IMR-90 (cell line): ENCODE measurements around the gene GPR45. TPM values are rescaled to one million over a fixed set of nuclear protein-coding genes. Genes with fewer than 3 reads are reported as not detected.

Source experiments
- ATAC-seq: fragments of 200-7000 bp; cut with Tn5 transposase; 2 replicates; pipeline ENCODE4 v1.9.1; 2020; ENCODE audit warnings: low read depth, mild to moderate bottlenecking, moderate library complexity
- BruUV-seq: library from RNA; stranded (reverse); fragments of 400-500 nt; replicated peaks from 2 replicates; lab custom pipeline; 2021; lab: Mats Ljungman, UMichigan
- CTCF ChIA-PET: fragments of 300-600 bp; formaldehyde crosslinking; extraction: SDS; loops from one replicate; lab custom pipeline; 2021; ENCODE audit warnings: antibody characterized with exemption; lab: Yijun Ruan, JAX
- POLR2A ChIA-PET: fragments of 300-600 bp; sonication (Branson Sonifier 250); formaldehyde crosslinking; loops from one replicate; lab custom pipeline; 2022; ENCODE audit warnings: antibody characterized with exemption; ENCODE audit not compliant: unreplicated experiment; lab: Charles Lee
- DNase-seq: peaks from one replicate; pipeline ENCODE4 v3.0.0; 2013
- H2AFZ ChIP-seq: replicated peaks from 2 replicates; pipeline ENCODE3; 2013; ENCODE audit warnings: low read length, mild to moderate bottlenecking; ENCODE audit not compliant: poor library complexity
- H2AK5ac ChIP-seq: 2 replicates; pipeline ENCODE4 v1.6.1; 2013; ENCODE audit warnings: low read depth, low read length, inconsistent platforms
- H2AK9ac ChIP-seq: replicated peaks from 2 replicates; pipeline ENCODE3; 2013; ENCODE audit warnings: mild to moderate bottlenecking, low read depth, low read length, moderate library complexity; ENCODE audit not compliant: poor library complexity
- H2BK120ac ChIP-seq: 2 replicates; pipeline ENCODE4 v1.6.1; 2013; ENCODE audit warnings: low read depth, low read length, inconsistent platforms
- H2BK15ac ChIP-seq: 3 replicates; pipeline ENCODE4 v1.6.1; 2013; ENCODE audit warnings: low read depth, low read length, inconsistent platforms
- H2BK20ac ChIP-seq: 2 replicates; pipeline ENCODE4 v1.6.1; 2013; ENCODE audit warnings: low read depth, mild to moderate bottlenecking, inconsistent platforms, low read length, moderate library complexity
- H2BK5ac ChIP-seq: 2 replicates; pipeline ENCODE4 v1.6.1; 2013; ENCODE audit warnings: mild to moderate bottlenecking, low read depth, low read length, inconsistent platforms; ENCODE audit not compliant: poor library complexity, severe bottlenecking
- H3K14ac ChIP-seq: replicated peaks from 2 replicates; pipeline ENCODE4 v1.6.1; 2013; ENCODE audit warnings: low read depth, low read length, inconsistent platforms
- H3K18ac ChIP-seq: 2 replicates; pipeline ENCODE4 v1.6.1; 2013; ENCODE audit warnings: low read depth, low read length, control low read depth
- H3K23ac ChIP-seq: 2 replicates; pipeline ENCODE4 v1.6.1; 2013; ENCODE audit warnings: low read depth, low read length, inconsistent platforms
- H3K27ac ChIP-seq: 2 replicates; pipeline ENCODE4 v1.5.1; 2013; ENCODE audit warnings: mild to moderate bottlenecking, control low read depth, low read length; ENCODE audit not compliant: insufficient read depth
- H3K27me3 ChIP-seq: 2 replicates; pipeline ENCODE4 v1.6.1; 2013; ENCODE audit warnings: low read length; ENCODE audit not compliant: control insufficient read depth, insufficient read depth
- H3K36me3 ChIP-seq: 2 replicates; pipeline ENCODE4 v1.6.1; 2013; ENCODE audit warnings: low read length, mixed read lengths; ENCODE audit not compliant: control insufficient read depth, insufficient read depth
- H3K4ac ChIP-seq: 2 replicates; pipeline ENCODE4 v1.6.1; 2013; ENCODE audit warnings: low read depth, low read length, inconsistent platforms
- H3K4me1 ChIP-seq: 2 replicates; pipeline ENCODE4 v1.6.1; 2013; ENCODE audit warnings: low read length, mixed read lengths; ENCODE audit not compliant: control insufficient read depth, insufficient read depth
- H3K4me2 ChIP-seq: 2 replicates; pipeline ENCODE4 v1.6.1; 2013; ENCODE audit warnings: low read depth, mild to moderate bottlenecking, control low read depth, low read length, moderate library complexity
- H3K4me3 ChIP-seq: 2 replicates; pipeline ENCODE4 v1.5.1; 2013; ENCODE audit warnings: low read depth, mild to moderate bottlenecking, control low read depth, low read length, moderate library complexity; ENCODE audit not compliant: insufficient read depth
- H3K56ac ChIP-seq: 2 replicates; pipeline ENCODE4 v1.6.1; 2013; ENCODE audit warnings: low read length, inconsistent platforms; ENCODE audit not compliant: insufficient read depth; ENCODE audit errors: extremely low read depth
- H3K79me1 ChIP-seq, 2 experiments: 2 replicates each; pipeline ENCODE4 v1.6.1; 2013; ENCODE audit warnings: low read length in 2 of 2, inconsistent platforms in 1 of 2, low read depth in 1 of 2
- H3K9ac ChIP-seq: 2 replicates; pipeline ENCODE4 v1.6.1; 2013; ENCODE audit warnings: low read depth, low read length, control low read depth
- H3K9me1 ChIP-seq: 2 replicates; pipeline ENCODE4 v1.6.1; 2013; ENCODE audit warnings: low read length, inconsistent platforms; ENCODE audit not compliant: insufficient read depth
- H3K9me3 ChIP-seq: 2 replicates; pipeline ENCODE4 v1.6.1; 2013; ENCODE audit warnings: low read length; ENCODE audit not compliant: control insufficient read depth, insufficient read depth
- H4K20me1 ChIP-seq: 2 replicates; pipeline ENCODE4 v1.6.1; 2013; ENCODE audit warnings: low read length, inconsistent platforms; ENCODE audit not compliant: insufficient read depth
- H4K5ac ChIP-seq: 2 replicates; pipeline ENCODE4 v1.6.1; 2013; ENCODE audit warnings: mild to moderate bottlenecking, low read depth, low read length, control low read depth
- H4K8ac ChIP-seq, 2 experiments: 2 replicates each; pipeline ENCODE4 v1.6.1; 2013; ENCODE audit warnings: low read depth in 2 of 2, low read length in 2 of 2, control low read depth in 1 of 2, inconsistent platforms in 1 of 2
- H4K91ac ChIP-seq: 2 replicates; pipeline ENCODE4 v1.6.1; 2013; ENCODE audit warnings: low read depth, low read length, inconsistent platforms; ENCODE audit not compliant: insufficient read depth
- CEBPB ChIP-seq: IDR thresholded peaks from 2 replicates; pipeline ENCODE4 v1.6.1; 2012; ENCODE audit warnings: low read depth, low read length, improper control_type of control experiment
- CHD1 ChIP-seq: IDR thresholded peaks from 2 replicates; pipeline ENCODE4 v1.6.1; 2012; ENCODE audit warnings: low read depth, low read length, improper control_type of control experiment
- FOS ChIP-seq: fragments of 150-350 bp; IDR thresholded peaks from 2 replicates; pipeline ENCODE4 v1.6.1; 2016; ENCODE audit warnings: low read depth, low read length
- MAFK ChIP-seq: IDR thresholded peaks from 2 replicates; pipeline ENCODE4 v1.6.1; 2012; ENCODE audit warnings: low read depth, low read length, improper control_type of control experiment
- MXI1 ChIP-seq: IDR thresholded peaks from 2 replicates; pipeline ENCODE4 v1.6.1; 2012; ENCODE audit warnings: low read depth, mild to moderate bottlenecking, low read length, moderate library complexity, borderline replicate concordance
- POLR2A ChIP-seq: IDR thresholded peaks from 2 replicates; pipeline ENCODE4 v1.6.1; 2012; ENCODE audit warnings: mild to moderate bottlenecking, low read depth, low read length
- RCOR1 ChIP-seq: IDR thresholded peaks from 2 replicates; pipeline ENCODE4 v1.6.1; 2012; ENCODE audit warnings: mild to moderate bottlenecking, low read length, improper control_type of control experiment; ENCODE audit not compliant: insufficient replicate concordance
- RFX5 ChIP-seq: IDR thresholded peaks from 2 replicates; pipeline ENCODE4 v1.8.0; 2012; ENCODE audit warnings: low read depth, mild to moderate bottlenecking, low read length, moderate library complexity
- SMC3 ChIP-seq: fragments of 150-350 bp; IDR thresholded peaks from 2 replicates; pipeline ENCODE4 v1.6.1; 2016; ENCODE audit warnings: low read depth, mild to moderate bottlenecking, antibody characterized with exemption, low read length, moderate library complexity
- WGBS, 2 experiments: methylation state at CpG; one replicate each; pipeline versions ENCODE4 v1.1.5 to v1.1.7; 2013; ENCODE audit warnings: missing lambda C conversion rate in 2 of 2; ENCODE audit not compliant: insufficient read length in 1 of 2; ENCODE audit errors: extremely low coverage in 2 of 2; 5-methylcytosine and 5-hydroxymethylcytosine counted together
- dilution Hi-C: fragments of 300-500 bp; cut with HindIII; formaldehyde crosslinking; loops from one replicate; pipeline ENCODE4 v1.14.3; 2018; ENCODE audit warnings: low sequenced_read_pairs; ENCODE audit not compliant: unreplicated experiment
- in situ Hi-C: fragments of 300-500 bp; cut with MboI; formaldehyde crosslinking; loops from 3 replicates; pipeline ENCODE4 v1.14.3; 2019; ENCODE audit warnings: low sequenced_read_pairs, inconsistent platforms, mixed read lengths
- intact Hi-C: fragments of 100-400 bp; cut with micrococcal nuclease; formaldehyde crosslinking; loops from 2 replicates; pipeline ENCODE4 v1.10.0; 2022
- polyA plus RNA-seq, 3 experiments: library from polyadenylated mRNA; depleted of rRNA; stranded (reverse); fragments of >200 nt; gene quantifications; 2 replicates each; pipeline ENCODE4 v1.2.3, GENCODE V29; 2012; ENCODE audit warnings: low replicate concordance in 1 of 3
- total RNA-seq: library from RNA; depleted of rRNA; stranded (reverse); fragments of >200 nt; gene quantifications from 2 replicates; pipeline ENCODE4 v1.2.3, GENCODE V29; 2012
- TF ChIP-seq, protein P1 (sequence below): fragments of 150-350 bp; IDR thresholded peaks from 2 replicates; pipeline ENCODE4 v1.6.1; 2017; ENCODE audit warnings: mild to moderate bottlenecking, antibody characterized with exemption, low read length, low read depth

Gene GPR45
- total and polyA plus RNA-seq, 2 of the 4 experiments (the other 2 are of a cell fraction), result not detected

GRCh38 chr2:105196651-105197050 is 44.9 kb upstream of the GPR45 start:
- CTCF ChIA-PET, result no interaction called here
- no peak overlapping the region for H3K18ac ChIP-seq
- H3K36me3 ChIP-seq, result no peaks in the 10 kb centered on the region
- BruUV-seq, result no TSS peak
- no peak overlapping the region for H3K14ac ChIP-seq
- ATAC-seq (no peak), DNase-seq (no peak)
- no CpG with 5 or more reads among the region's 4 CpGs for WGBS, 2 experiments
- POLR2A ChIA-PET, result interaction anchor here (0.5 kb wide), 1 partner anchor 1795 kb away, joined by 3 read pairs; no protein-coding TSS in a partner anchor
- H3K4me2 ChIP-seq, result no peak overlapping the region
- no peak overlapping the region for H2BK15ac ChIP-seq
- no peaks in the 10 kb centered on the region for H3K9me3 ChIP-seq
- no peak overlapping the region for H2AK5ac ChIP-seq
- no peak overlapping the region for H3K23ac ChIP-seq
- TF ChIP-seq RCOR1 (no peak), FOS (no peak), MXI1 (no peak), POLR2A (no peak), CHD1 (no peak), MAFK (no peak), CEBPB (no peak), SMC3 (no peak), RFX5 (no peak)
- TF ChIP-seq, protein P1, sequence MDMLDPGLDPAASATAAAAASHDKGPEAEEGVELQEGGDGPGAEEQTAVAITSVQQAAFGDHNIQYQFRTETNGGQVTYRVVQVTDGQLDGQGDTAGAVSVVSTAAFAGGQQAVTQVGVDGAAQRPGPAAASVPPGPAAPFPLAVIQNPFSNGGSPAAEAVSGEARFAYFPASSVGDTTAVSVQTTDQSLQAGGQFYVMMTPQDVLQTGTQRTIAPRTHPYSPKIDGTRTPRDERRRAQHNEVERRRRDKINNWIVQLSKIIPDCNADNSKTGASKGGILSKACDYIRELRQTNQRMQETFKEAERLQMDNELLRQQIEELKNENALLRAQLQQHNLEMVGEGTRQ, result no peak
- H2AK9ac ChIP-seq, result no peak overlapping the region
- dilution Hi-C loops, result no loop called here
- no peak overlapping the region for H3K9ac ChIP-seq
- peaks cover 9% of the 10 kb centered on the region for H3K27me3 ChIP-seq
- no peaks in the 10 kb centered on the region for H4K20me1 ChIP-seq
- no peak overlapping the region for H2AFZ ChIP-seq
- no peaks in the 10 kb centered on the region for H3K9me1 ChIP-seq
- H4K8ac ChIP-seq, result no peak overlapping the region
- H3K4ac ChIP-seq, result no peak overlapping the region
- no peak overlapping the region for H4K91ac ChIP-seq
- H3K4me3 ChIP-seq, result no peak overlapping the region
- no peaks in the 10 kb centered on the region for H3K4me1 ChIP-seq
- intact Hi-C loops, result no loop called here
- no peak overlapping the region for H2BK120ac ChIP-seq
- no peak overlapping the region for H3K27ac ChIP-seq
- in situ Hi-C loops, result no loop called here
- H2BK20ac ChIP-seq, result no peak overlapping the region
- no peak overlapping the region for H2BK5ac ChIP-seq
- H3K56ac ChIP-seq, result no peak overlapping the region
- H3K79me1 ChIP-seq, result no peaks in the 10 kb centered on the region
- no peak overlapping the region for H4K5ac ChIP-seq
